Measurements from ENCODE around the gene PLEKHA6.

Gene PLEKHA6

GRCh38 chr1:204216236-204216635 is 143.5 kb downstream of the PLEKHA6 start:
- DNase-seq (ENCODE audit: low read depth), result no peak

GRCh38 chr1:204213668-204214662 is 145.8 kb downstream of the PLEKHA6 start, which contains the start of gene GOLT1A:
TSS of gene GOLT1A (minus strand) at chr1:204213988. CDS start at chr1:204213906, 82 bp downstream.
- DNase-seq (ENCODE audit: low read depth), result no peak

- no peak for DNase-seq (ENCODE audit: low read depth)
Measured at GRCh38 chr1:204212715-204213114, 147.0 kb downstream of the PLEKHA6 start.

DNA sequence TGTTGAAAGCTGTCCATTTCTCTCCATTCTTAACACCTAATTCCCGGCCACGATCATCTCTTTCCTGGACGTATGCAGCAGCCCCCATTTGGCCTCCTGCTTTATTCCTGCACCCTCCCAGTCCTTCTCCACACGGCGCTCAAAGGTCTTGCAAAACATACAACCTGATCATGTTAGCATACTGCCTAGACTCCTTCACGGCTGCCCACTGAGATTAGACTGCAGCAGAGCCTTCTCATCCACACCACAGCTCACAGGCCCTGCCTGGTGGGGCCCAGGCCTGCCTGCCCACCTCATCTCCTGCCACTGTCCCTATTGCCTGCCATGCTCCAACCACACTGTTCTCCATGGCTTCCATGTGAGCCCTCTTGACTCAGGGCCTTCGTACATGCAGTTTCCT is 148.7 kb downstream of the PLEKHA6 start:
- DNase-seq (ENCODE audit: low read depth), result no peak

DNA sequence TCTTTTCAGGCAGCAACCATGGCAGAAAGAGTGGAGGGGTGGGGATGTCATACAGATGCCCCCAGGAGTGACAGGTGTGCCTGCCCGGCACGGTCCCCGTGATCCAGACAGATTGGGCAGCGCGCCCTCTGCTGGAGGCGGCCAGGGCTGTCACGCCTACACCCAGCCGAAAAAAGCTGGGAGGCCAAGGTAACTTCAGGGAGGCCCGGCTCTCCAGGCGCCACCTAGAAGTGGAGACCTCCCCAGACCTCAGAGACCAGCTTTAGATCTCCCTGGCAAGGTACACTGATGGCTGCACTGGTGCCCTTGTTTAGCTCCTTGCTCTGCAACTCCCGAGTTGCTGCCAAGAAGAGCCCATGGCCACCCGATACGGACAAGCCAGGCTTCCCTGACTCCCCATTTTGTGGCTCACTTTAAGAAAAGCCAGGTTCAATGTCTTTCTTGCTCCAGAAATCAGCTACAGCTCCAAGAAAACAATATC is 152.6 kb downstream of the PLEKHA6 start:
- DNase-seq (ENCODE audit: low read depth), result peak; percentile 52

GRCh38 chr1:204206121-204206520 is 153.6 kb downstream of the PLEKHA6 start:
- no peak for DNase-seq (ENCODE audit: low read depth)

DNA sequence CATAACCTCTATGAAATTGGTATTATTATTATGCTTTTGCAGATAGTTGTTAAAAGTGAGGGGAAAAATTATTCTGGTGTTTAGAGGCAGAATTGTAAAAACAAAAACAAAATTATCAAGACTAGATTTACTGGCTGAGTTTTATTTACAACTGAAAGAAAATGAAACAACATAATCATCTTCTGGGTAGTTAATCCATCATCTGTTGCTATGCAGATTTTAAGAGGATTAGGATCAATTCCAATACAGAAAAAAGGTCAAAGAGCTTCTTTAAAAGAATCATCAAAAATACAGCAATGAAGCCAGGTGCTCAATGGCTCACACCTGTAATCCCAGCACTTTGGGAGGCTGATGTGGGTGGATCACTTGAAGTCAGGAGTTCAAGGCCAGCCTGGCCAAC is 154.2 kb downstream of the PLEKHA6 start:
- DNase-seq (ENCODE audit: low read depth), result no peak

DNA sequence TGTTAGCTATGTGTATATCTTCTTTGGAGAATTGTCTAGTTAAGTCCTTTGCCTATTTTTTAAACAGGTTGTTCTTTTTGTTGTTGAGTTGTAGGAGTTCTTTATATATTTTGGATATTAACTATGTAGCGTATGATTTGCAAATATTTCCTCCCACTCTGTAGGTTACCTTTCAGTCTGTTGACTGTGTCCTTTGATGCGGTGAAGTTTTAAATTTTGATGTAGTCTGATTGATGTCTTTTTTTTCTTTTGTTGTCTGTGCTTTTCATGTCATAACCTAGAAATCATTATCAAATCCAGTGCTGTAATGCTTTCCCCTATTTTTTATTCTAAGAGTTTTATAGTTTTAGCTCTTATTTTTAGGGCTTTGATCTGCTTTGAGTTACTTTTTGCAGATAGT is 154.8 kb downstream of the PLEKHA6 start:
- no peak for DNase-seq (ENCODE audit: low read depth)

DNA sequence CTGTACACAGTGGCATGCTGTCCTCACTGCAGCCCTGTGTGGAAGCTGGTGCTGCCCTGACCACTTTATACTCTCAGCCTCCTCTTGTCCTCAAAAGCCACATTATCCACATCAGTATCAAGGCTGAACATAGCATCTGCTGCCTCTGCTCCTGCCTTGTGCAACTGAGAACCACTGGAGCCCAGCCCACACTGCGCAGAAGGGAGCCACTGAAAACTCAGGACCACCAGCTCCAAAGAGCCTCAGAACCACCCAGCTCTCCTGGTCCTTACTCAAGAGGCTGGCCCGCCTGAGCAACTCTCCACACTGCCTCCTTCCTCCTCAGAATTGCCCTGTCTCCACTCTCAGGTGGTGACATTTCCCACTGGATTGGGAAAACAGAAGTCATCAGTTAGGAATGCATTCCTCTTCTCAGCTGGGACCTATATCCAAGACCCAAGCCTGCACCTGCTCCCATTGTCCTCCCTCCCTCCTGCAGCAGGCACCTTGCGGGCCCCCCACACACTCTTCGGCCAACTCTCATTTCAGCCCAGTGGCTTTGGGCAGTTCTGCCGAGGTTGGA is 156.4 kb downstream of the PLEKHA6 start:
- DNase-seq (ENCODE audit: low read depth), result no peak

DNA sequence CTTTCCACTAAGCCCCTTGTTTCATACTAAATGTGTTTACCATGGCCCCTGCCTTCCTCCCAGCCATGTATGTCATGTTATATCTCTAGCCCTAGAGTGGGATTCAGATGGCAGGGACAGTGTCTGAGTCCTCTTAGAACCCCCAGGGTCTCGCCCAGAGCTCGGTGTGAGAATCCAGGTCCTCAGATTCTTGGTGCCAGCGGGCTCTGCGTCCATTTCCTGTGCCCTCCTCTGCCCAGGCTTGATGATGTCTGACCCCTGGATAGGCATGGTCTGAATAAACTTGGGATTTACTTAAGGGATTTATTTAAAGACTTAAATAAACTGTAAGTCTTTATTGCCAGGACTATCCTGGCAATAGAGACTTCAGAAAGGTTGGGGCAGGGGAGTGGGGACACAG is 157.2 kb downstream of the PLEKHA6 start:
- DNase-seq (ENCODE audit: low read depth), result no peak

GRCh38 chr1:204201348-204202040 is 158.2 kb downstream of the PLEKHA6 start:
- DNase-seq (ENCODE audit: low read depth), result no peak

- DNase-seq (ENCODE audit: low read depth), result no peak
Measured at GRCh38 chr1:204199579-204199978, 160.2 kb downstream of the PLEKHA6 start.

DNA sequence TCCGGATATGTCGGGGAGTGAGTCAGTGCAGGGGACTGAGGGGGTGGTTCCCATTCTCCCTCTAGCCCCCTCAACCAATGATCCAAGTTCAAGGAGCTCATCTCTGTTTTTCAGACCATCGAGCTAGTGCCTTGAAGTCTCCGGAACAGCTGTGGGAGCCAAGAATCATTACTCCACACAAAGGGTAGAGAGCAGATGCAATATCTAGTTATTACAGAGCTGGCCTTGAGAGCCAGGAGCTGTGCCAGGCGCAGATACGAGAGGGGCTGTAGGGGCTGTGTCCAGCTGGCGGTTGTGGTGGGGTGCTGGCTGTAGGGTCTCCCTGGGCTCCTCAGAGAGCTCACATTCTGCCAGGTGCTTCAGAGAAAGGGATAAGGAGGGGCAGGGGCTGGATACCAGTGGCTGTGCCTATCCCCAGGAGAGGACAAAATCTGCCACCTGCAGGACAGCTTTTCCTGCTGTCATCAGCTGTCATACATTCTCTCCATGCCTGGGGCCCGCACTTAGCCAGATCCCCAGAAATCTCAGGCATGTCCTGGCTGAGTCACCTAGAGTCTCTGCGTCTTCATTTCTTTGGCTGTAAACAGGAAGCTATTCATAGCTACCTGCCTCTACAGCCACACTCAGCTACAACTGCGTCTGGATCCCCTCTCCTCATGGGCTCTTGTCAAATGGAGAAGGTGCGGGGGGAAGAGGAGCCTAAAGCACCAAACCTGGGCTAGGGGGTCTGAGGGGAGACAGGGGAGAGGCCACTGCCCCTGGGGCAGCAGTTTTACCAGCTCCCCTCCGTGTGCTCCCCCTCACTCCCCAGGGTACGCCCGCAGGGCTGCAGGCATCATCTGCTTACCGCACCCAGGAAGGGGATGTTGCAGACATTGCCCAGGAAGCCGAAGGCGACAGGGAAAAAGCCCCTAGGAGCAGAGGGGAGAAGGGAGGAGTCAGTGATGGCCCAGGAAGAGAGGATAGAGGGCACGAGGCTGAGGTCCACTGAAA is 161.1 kb downstream of the PLEKHA6 start:
- DNase-seq (ENCODE audit: low read depth), result no peak

DNA sequence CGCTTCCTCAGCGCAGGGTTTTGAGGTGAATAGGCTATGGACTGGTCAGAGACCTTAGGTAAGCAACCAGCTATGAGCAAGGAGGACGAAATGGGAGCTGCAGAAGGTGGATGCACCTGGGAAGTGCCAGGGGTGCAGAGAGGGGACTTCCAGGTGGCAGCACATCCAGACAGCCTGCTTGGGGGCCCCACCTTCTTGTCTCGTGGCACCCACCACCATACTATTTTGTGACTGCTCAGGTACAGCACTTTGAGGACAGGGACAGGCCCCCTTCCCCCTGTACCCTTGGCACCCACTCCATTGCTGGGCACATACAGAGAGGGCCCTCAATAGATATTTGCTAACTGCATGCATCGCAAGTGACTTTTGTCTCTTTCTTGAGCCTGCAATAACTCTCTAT is 162.7 kb downstream of the PLEKHA6 start:
- no peak for DNase-seq (ENCODE audit: low read depth)

DNA sequence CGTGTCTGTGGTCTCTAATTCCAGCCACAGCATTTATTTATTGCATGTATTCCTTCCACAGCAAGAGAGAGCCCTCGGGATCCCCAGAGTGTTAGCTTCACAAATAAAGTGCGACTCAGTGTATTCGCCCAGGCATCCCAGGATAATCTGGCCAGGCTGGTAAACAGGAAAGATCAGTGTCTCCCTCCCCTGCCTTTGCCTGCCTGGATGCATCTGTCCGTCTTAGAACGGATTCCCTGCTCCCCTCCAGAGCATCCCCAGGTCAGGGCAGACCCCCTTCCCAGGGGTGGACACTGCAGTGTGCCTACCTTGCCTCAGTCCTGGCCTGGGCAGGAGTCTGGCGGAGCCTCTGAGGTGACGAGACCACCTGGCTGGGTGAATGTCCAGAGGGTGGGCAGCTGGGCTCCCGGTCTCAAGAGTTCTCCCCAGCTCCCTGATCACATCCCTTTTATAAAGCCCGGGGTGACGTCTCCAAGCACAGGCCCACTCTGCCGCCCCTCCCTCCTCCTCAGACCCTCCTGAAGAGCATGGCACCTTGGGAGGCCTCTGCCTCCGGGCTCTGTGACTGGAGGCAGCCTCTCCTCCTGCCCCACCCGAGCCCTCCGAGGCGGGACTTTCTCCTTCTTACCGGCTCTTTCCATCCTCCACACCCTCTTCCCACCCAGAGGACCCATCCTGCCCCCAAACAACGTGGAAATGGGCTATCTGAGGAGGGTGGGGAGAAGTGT is 163.5 kb downstream of the PLEKHA6 start, which contains the start of gene KISS1:
KISS1 (minus strand) TSS at position 424 of the 728 bp plus-strand sequence. CDS start 3,615 bp downstream, outside the sequence.
- DNase-seq (ENCODE audit: low read depth), result no peak

GRCh38 chr1:204194771-204195170 is 165.0 kb downstream of the PLEKHA6 start:
- DNase-seq (ENCODE audit: low read depth), result no peak

DNA sequence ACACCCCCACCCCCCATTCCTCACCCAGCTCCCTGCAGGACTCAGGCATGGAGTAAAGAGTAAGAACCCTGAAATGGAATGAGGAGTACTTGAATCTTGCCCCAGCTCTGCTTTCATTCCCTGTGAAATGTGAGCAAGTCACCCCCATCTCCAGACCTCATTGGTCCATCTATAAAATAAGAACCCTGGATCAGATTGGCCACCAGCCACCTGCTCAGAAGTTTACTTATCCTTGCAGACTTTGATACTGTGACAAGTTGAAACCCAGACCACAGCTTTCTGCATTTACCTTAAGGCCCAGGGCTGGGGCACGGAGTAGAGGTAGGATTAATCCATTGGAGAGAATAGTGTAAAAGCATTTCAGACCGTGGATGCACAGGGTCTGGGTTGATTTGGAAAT is 165.6 kb downstream of the PLEKHA6 start:
- DNase-seq (ENCODE audit: low read depth), result no peak

- no peak for DNase-seq (ENCODE audit: low read depth)
Measured at GRCh38 chr1:204192589-204193352, 167.0 kb downstream of the PLEKHA6 start.

GRCh38 chr1:204192046-204192445 is 167.7 kb downstream of the PLEKHA6 start:
- no peak for DNase-seq (ENCODE audit: low read depth)

DNA sequence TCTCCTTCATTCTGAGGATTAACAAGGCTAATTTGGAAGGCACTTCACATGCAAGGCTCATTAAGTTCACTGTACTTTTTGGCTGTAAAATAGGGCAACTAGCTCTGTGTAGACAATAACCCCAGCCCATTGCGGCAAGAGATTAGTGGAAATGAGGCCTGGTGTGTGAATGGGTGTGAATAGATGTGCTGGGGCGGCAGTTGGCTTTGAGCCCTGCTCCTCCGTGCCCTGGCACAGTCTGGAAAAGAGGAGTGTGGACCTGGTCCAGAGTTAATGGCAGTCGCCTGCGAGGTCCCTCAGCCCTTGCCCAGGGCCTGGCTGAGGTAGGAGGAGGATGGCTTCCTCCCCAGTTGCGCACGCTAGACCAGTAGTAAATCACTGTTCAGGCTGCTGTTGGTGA is 168.3 kb downstream of the PLEKHA6 start:
- no peak for DNase-seq (ENCODE audit: low read depth)

All from T follicular helper cell (primary cell).